CD14-positive monocyte (primary cell): ENCODE results near the gene SLIT1. TPM values are rescaled to one million over a fixed set of nuclear protein-coding genes. Genes with fewer than 3 reads are reported as not detected.

ENCODE experiments used
- DNase-seq, 3 donors: peaks; one replicate each; pipeline ENCODE4 v3.0.0-alpha.2; 2011 to 2022
- H2AFZ ChIP-seq: 2 replicates; pipeline ENCODE4 v1.6.0; 2012; ENCODE audit warnings: mild to moderate bottlenecking, low read depth, low read length, inconsistent platforms; ENCODE audit not compliant: insufficient read depth, poor library complexity, severe bottlenecking
- H3K27ac ChIP-seq, 2 donors: 1 replicate in 1 of 2; 2 replicates in 1 of 2; pipeline ENCODE4 v1.5.1; 2012 to 2013; ENCODE audit warnings: low read length in 2 of 2, control low read depth in 1 of 2, inconsistent platforms in 1 of 2, low read depth in 1 of 2, mild to moderate bottlenecking in 1 of 2
- H3K27me3 ChIP-seq, 2 donors: one replicate each; pipeline versions ENCODE4 v1.6.0 to v1.6.1; 2011 to 2013; ENCODE audit warnings: low read length in 2 of 2; ENCODE audit not compliant: control insufficient read depth in 2 of 2, insufficient read depth in 2 of 2
- H3K36me3 ChIP-seq, 2 donors: replicated peaks in 1 of 2; 1 replicate in 1 of 2; 2 replicates in 1 of 2; pipeline versions ENCODE4 v1.5.1 to v1.6.1; 2012 to 2013; ENCODE audit warnings: low read length in 2 of 2, control low read depth in 1 of 2, inconsistent platforms in 1 of 2, mild to moderate bottlenecking in 1 of 2; ENCODE audit not compliant: insufficient read depth in 2 of 2, control insufficient read depth in 1 of 2
- H3K4me1 ChIP-seq, 2 donors: 1 replicate in 1 of 2; 2 replicates in 1 of 2; pipeline versions ENCODE4 v1.5.1 to v1.6.1; 2012 to 2013; ENCODE audit warnings: low read length in 2 of 2, control low read depth in 1 of 2, inconsistent platforms in 1 of 2, mild to moderate bottlenecking in 1 of 2, moderate library complexity in 1 of 2; ENCODE audit not compliant: insufficient read depth in 2 of 2, control insufficient read depth in 1 of 2
- H3K4me2 ChIP-seq: replicated peaks from 2 replicates; pipeline ENCODE3; 2012; ENCODE audit warnings: low read length, moderate library complexity, mild to moderate bottlenecking; ENCODE audit not compliant: poor library complexity, severe bottlenecking; ENCODE audit errors: extremely low read depth
- H3K4me3 ChIP-seq, 3 experiments: fragments of 200-600 bp in 1 of 3; sonication (generic) in 1 of 3; replicated peaks in 1 of 3; 1 replicate in 2 of 3; 2 replicates in 1 of 3; pipeline ENCODE4 v1.5.1; 2011 to 2013; ENCODE audit warnings: low read length in 3 of 3, mild to moderate bottlenecking in 3 of 3, control low read depth in 2 of 3, low read depth in 2 of 3, inconsistent platforms in 1 of 3, moderate library complexity in 1 of 3
- H3K79me2 ChIP-seq: 2 replicates; pipeline ENCODE4 v1.6.0; 2012; ENCODE audit warnings: mild to moderate bottlenecking, control low read depth, inconsistent platforms, low read length, moderate library complexity; ENCODE audit not compliant: insufficient read depth
- H3K9ac ChIP-seq: 2 replicates; pipeline ENCODE4 v1.6.0; 2017; ENCODE audit warnings: low read length, mild to moderate bottlenecking; ENCODE audit not compliant: insufficient read depth, poor library complexity, severe bottlenecking
- H3K9me3 ChIP-seq, 2 donors: replicated peaks in 1 of 2; 1 replicate in 1 of 2; 2 replicates in 1 of 2; pipeline versions ENCODE4 v1.5.1 to v1.6.1; 2012 to 2013; ENCODE audit warnings: low read length in 2 of 2, control low read depth in 1 of 2; ENCODE audit not compliant: control insufficient read depth in 1 of 2, insufficient read depth in 1 of 2
- H4K20me1 ChIP-seq: 2 replicates; pipeline ENCODE4 v1.6.0; 2012; ENCODE audit warnings: mild to moderate bottlenecking, low read length, control low read depth, moderate library complexity; ENCODE audit not compliant: insufficient read depth
- H3K27ac Mint-ChIP-seq, 7 donors: one replicate each; pipeline ENCODE4 v1.8.0; 2020; ENCODE audit warnings: mild to moderate bottlenecking in 7 of 7, mixed read lengths in 7 of 7, moderate library complexity in 6 of 7, inconsistent platforms in 2 of 7
- H3K27me3 Mint-ChIP-seq, 3 donors: one replicate each; pipeline ENCODE4 v1.8.0; 2021 to 2022; ENCODE audit warnings: low read depth in 3 of 3, mild to moderate bottlenecking in 3 of 3, mixed read lengths in 3 of 3, moderate library complexity in 3 of 3, inconsistent platforms in 1 of 3
- H3K36me3 Mint-ChIP-seq, 2 donors: one replicate each; pipeline ENCODE4 v1.8.0; 2020; ENCODE audit warnings: mixed read lengths in 2 of 2, inconsistent platforms in 1 of 2, mild to moderate bottlenecking in 1 of 2
- H3K4me1 Mint-ChIP-seq: one replicate; pipeline ENCODE4 v1.8.0; 2020; ENCODE audit warnings: mild to moderate bottlenecking, mixed read lengths
- H3K4me3 Mint-ChIP-seq, 2 donors: one replicate each; pipeline ENCODE4 v1.8.0; 2020; ENCODE audit warnings: mild to moderate bottlenecking in 2 of 2, mixed read lengths in 2 of 2, moderate library complexity in 1 of 2
- H3K9me3 Mint-ChIP-seq, 7 donors: one replicate each; pipeline ENCODE4 v1.8.0; 2020 to 2022; ENCODE audit warnings: mixed read lengths in 7 of 7, mild to moderate bottlenecking in 6 of 7, moderate library complexity in 6 of 7, inconsistent platforms in 2 of 7
- WGBS: methylation state at CpG from one replicate; pipeline ENCODE4 v1.1.5; 2013; ENCODE audit warnings: missing lambda C conversion rate; ENCODE audit not compliant: insufficient coverage; 5-methylcytosine and 5-hydroxymethylcytosine counted together
- intact Hi-C, 2 donors: fragments of 100-400 bp; cut with micrococcal nuclease; formaldehyde crosslinking; loops; one replicate each; pipeline versions ENCODE4 v1.15.0 to v1.15.1; 2023
- polyA plus RNA-seq, 3 donors: library from polyadenylated mRNA; depleted of rRNA in 1 of 3; unstranded in 2 of 3; stranded (reverse) in 1 of 3; fragments of 300-500 nt in 2 of 3; fragments of >200 nt in 1 of 3; fragmentation: Illumina TruSeq in 2 of 3; gene quantifications; 1 replicate in 2 of 3; 2 replicates in 1 of 3; pipeline ENCODE4 v1.2.3, GENCODE V29; 2012 to 2021
- TF ChIP-seq, protein P1 (sequence below): fragments of 200-600 bp; IDR thresholded peaks from one replicate; pipeline ENCODE4 v1.8.0; 2022; ENCODE audit warnings: antibody characterized with exemption, mild to moderate bottlenecking

SLIT1 gene
- polyA plus RNA-seq, 3 donors = 0.05 to 0.81 (median 0.16) TPM

DNA sequence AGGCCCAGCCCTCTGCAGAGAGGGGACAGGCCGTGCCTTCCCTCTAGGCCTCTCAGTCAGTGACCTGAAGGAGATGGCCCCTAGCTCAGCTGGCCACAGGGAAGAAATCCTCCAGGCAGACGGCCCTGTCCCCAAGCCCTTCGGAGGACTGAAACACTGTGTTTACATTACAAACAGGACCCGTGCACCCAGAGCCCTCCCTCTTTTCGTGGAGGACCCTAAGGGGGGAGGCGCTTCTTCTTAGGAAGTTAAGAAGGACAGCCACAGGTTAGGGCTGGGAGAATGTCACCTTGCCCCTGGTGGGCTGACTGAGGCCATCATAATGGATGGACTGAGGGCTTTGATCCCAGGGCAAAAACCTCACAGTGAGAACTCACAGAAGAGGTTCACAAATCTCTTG is 154.9 kb downstream of the SLIT1 start:
- Mint-ChIP-seq H3K27me3 (peaks cover 3 to 7% (median 4%) of the 10 kb centered on the region in 3 donors), H3K9me3 (no peaks in the 10 kb centered on the region), H3K36me3 (no peaks in the 10 kb centered on the region), H3K4me1 (no peaks in the 10 kb centered on the region), H3K4me3 (no peak overlapping the region), H3K27ac (no peak overlapping the region)
- H3K36me3 ChIP-seq = no peaks in the 10 kb centered on the region
- H3K27me3 ChIP-seq = no peaks in the 10 kb centered on the region
- no peaks in the 10 kb centered on the region for H3K79me2 ChIP-seq
- H2AFZ ChIP-seq = no peak overlapping the region
- H3K4me3 ChIP-seq = no peak overlapping the region
- no peak overlapping the region for H3K4me2 ChIP-seq
- no peak overlapping the region for H3K27ac ChIP-seq
- no peak for DNase-seq
- TF ChIP-seq, protein P1, sequence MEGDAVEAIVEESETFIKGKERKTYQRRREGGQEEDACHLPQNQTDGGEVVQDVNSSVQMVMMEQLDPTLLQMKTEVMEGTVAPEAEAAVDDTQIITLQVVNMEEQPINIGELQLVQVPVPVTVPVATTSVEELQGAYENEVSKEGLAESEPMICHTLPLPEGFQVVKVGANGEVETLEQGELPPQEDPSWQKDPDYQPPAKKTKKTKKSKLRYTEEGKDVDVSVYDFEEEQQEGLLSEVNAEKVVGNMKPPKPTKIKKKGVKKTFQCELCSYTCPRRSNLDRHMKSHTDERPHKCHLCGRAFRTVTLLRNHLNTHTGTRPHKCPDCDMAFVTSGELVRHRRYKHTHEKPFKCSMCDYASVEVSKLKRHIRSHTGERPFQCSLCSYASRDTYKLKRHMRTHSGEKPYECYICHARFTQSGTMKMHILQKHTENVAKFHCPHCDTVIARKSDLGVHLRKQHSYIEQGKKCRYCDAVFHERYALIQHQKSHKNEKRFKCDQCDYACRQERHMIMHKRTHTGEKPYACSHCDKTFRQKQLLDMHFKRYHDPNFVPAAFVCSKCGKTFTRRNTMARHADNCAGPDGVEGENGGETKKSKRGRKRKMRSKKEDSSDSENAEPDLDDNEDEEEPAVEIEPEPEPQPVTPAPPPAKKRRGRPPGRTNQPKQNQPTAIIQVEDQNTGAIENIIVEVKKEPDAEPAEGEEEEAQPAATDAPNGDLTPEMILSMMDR = no peak
- H3K9ac ChIP-seq = no peak overlapping the region
- no peaks in the 10 kb centered on the region for H3K9me3 ChIP-seq
- intact Hi-C loops = no loop called here
- no peaks in the 10 kb centered on the region for H3K4me1 ChIP-seq
- WGBS = 100% methylated on average over 1 of the region's 6 CpGs
- H4K20me1 ChIP-seq = no peaks in the 10 kb centered on the region

GRCh38 chr10:97029271-97029670 is 156.5 kb downstream of the SLIT1 start:
- H3K27ac Mint-ChIP-seq = no peak overlapping the region
- TF ChIP-seq, protein P1 = no peak

More at GRCh38 chr10:97029271-97029670, 156.5 kb downstream of the SLIT1 start:
- no peak for DNase-seq
- H3K36me3 Mint-ChIP-seq = no peaks in the 10 kb centered on the region
- H2AFZ ChIP-seq = no peak overlapping the region
- intact Hi-C loops = no loop called here
- H3K4me1 ChIP-seq = no peaks in the 10 kb centered on the region
- H3K27ac ChIP-seq = no peak overlapping the region
- H3K4me2 ChIP-seq = no peak overlapping the region
- no peaks in the 10 kb centered on the region for H3K36me3 ChIP-seq
- no peaks in the 10 kb centered on the region for H3K27me3 ChIP-seq
- no peak overlapping the region for H3K4me3 Mint-ChIP-seq
- no peaks in the 10 kb centered on the region for H3K9me3 Mint-ChIP-seq
- no peaks in the 10 kb centered on the region for H3K79me2 ChIP-seq
- no peaks in the 10 kb centered on the region for H3K9me3 ChIP-seq
- 95% methylated on average over 2 of the region's 3 CpGs for WGBS
- H3K4me1 Mint-ChIP-seq = peaks cover under 1% of the 10 kb centered on the region
- H3K4me3 ChIP-seq = no peak overlapping the region
- no peak overlapping the region for H3K9ac ChIP-seq
- peaks cover 2 to 4% (median 2%) of the 10 kb centered on the region in 3 donors for H3K27me3 Mint-ChIP-seq
- H4K20me1 ChIP-seq = no peaks in the 10 kb centered on the region
